H1 (cell line): ENCODE measurements around the gene PRDM2. TPM values are rescaled to one million over a fixed set of nuclear protein-coding genes. Genes with fewer than 3 reads are reported as not detected.

Experiments used
- EP300 ChIP-seq, 2 experiments: IDR thresholded peaks; 1 replicate in 1 of 2; 2 replicates in 1 of 2; pipeline ENCODE4 v1.6.1; 2011 to 2012; ENCODE audit warnings: low read depth in 2 of 2, low read length in 2 of 2, mild to moderate bottlenecking in 2 of 2, borderline replicate concordance in 1 of 2, inconsistent platforms in 1 of 2, moderate library complexity in 1 of 2
- polyA plus RNA-seq, 7 experiments: library from polyadenylated mRNA; depleted of rRNA in 3 of 7; stranded (reverse) in 5 of 7; unstranded in 2 of 7; fragments of >200 nt in 5 of 7; fragments of 200-250 nt in 2 of 7; gene quantifications; 1 replicate in 5 of 7; 2 replicates in 1 of 7; 4 replicates in 1 of 7; pipeline versions ENCODE4 v1.2.1 to v1.2.3, GENCODE V29; 2011 to 2013; ENCODE audit warnings: missing spikeins in 2 of 7, mixed read lengths in 2 of 7
- total RNA-seq: library from RNA; stranded (reverse); fragmentation: NEBNext Ultra II Directional; extraction: Animal tissue kit (Norgen Biotek cat#: 25700); gene quantifications from 2 replicates; pipeline ENCODE4 v1.2.1, GENCODE V29; 2021

The PRDM2 gene
- total and polyA plus RNA-seq, 2 of the 8 experiments (the other 6 are each of a cell fraction or from before 2014, with no cell fraction given), result 5.8 to 21.2 TPM

GRCh38 chr1:13864760-13865159, 164.8 kb downstream of the PRDM2 start (continued):
- no peak for TF ChIP-seq EP300 (IDR thresholded peaks at IDR 0.05; ENCODE audit: borderline replicate concordance in 1 of 2, low read depth in 2 of 2, low read length in 2 of 2)
